H9 (cell line): ENCODE data around the gene AP4S1. TPM values are rescaled to one million over a fixed set of nuclear protein-coding genes. Genes with fewer than 3 reads are reported as not detected.

ENCODE experiments used
- DNase-seq: peaks from one replicate; pipeline ENCODE4 v3.0.0-alpha.2; 2017
- H2AFZ ChIP-seq: one replicate; pipeline ENCODE4 v1.6.1; 2013; ENCODE audit warnings: mild to moderate bottlenecking, low read length, control low read depth, moderate library complexity
- H2AK5ac ChIP-seq: 2 replicates; pipeline ENCODE4 v1.6.1; 2013; ENCODE audit warnings: low read length, control low read depth, mixed read lengths; ENCODE audit not compliant: insufficient read length
- H2BK120ac ChIP-seq: one replicate; pipeline ENCODE4 v1.6.1; 2013; ENCODE audit warnings: low read depth, mild to moderate bottlenecking, low read length, control low read depth, inconsistent platforms; ENCODE audit not compliant: poor library complexity, severe bottlenecking
- H2BK12ac ChIP-seq: 2 replicates; pipeline ENCODE4 v1.6.1; 2013; ENCODE audit warnings: low read length, control low read depth, mixed read lengths, low read depth; ENCODE audit not compliant: insufficient read length
- H2BK15ac ChIP-seq: 2 replicates; pipeline ENCODE4 v1.6.1; 2013; ENCODE audit warnings: low read depth, low read length, control low read depth
- H2BK20ac ChIP-seq: one replicate; pipeline ENCODE4 v1.6.1; 2013; ENCODE audit warnings: low read depth, mild to moderate bottlenecking, low read length, control low read depth, inconsistent platforms; ENCODE audit not compliant: poor library complexity, severe bottlenecking
- H2BK5ac ChIP-seq: 2 replicates; pipeline ENCODE4 v1.6.1; 2013; ENCODE audit warnings: low read length, control low read depth, mixed read lengths; ENCODE audit not compliant: insufficient read length
- H3K14ac ChIP-seq: 2 replicates; pipeline ENCODE4 v1.6.1; 2013; ENCODE audit warnings: low read length, control low read depth; ENCODE audit not compliant: insufficient read depth
- H3K18ac ChIP-seq: 2 replicates; pipeline ENCODE4 v1.6.1; 2013; ENCODE audit warnings: low read depth, mild to moderate bottlenecking, mixed read lengths, low read length, control low read depth; ENCODE audit not compliant: insufficient read length
- H3K23ac ChIP-seq: 2 replicates; pipeline ENCODE4 v1.6.1; 2013; ENCODE audit warnings: low read length, control low read depth, mixed read lengths, low read depth; ENCODE audit not compliant: insufficient read length
- H3K23me2 ChIP-seq: 2 replicates; pipeline ENCODE4 v1.6.1; 2013; ENCODE audit warnings: low read depth, mild to moderate bottlenecking, mixed read lengths, low read length, control low read depth; ENCODE audit not compliant: insufficient read length, poor library complexity, severe bottlenecking
- H3K27ac ChIP-seq: 2 replicates; pipeline ENCODE4 v1.5.1; 2013; ENCODE audit warnings: low read length, control low read depth, mixed read lengths, low read depth; ENCODE audit not compliant: insufficient read length
- H3K27me3 ChIP-seq: 2 replicates; pipeline ENCODE4 v1.6.1; 2013; ENCODE audit warnings: low read length, control low read depth, inconsistent platforms; ENCODE audit not compliant: insufficient read depth
- H3K4ac ChIP-seq: 2 replicates; pipeline ENCODE4 v1.6.1; 2013; ENCODE audit warnings: low read depth, mild to moderate bottlenecking, control low read depth, inconsistent platforms, low read length, moderate library complexity
- H3K4me1 ChIP-seq: 2 replicates; pipeline ENCODE4 v1.6.1; 2013; ENCODE audit warnings: low read length, control low read depth, inconsistent platforms; ENCODE audit not compliant: insufficient read depth
- H3K4me2 ChIP-seq: 2 replicates; pipeline ENCODE4 v1.6.1; 2013; ENCODE audit warnings: low read length, control low read depth, mixed read lengths; ENCODE audit not compliant: insufficient read length, insufficient read depth
- H3K56ac ChIP-seq: 2 replicates; pipeline ENCODE4 v1.6.1; 2013; ENCODE audit warnings: low read depth, mild to moderate bottlenecking, mixed read lengths, low read length, control low read depth; ENCODE audit not compliant: insufficient read length
- H3K79me1 ChIP-seq: 2 replicates; pipeline ENCODE4 v1.6.1; 2013; ENCODE audit warnings: low read depth, mild to moderate bottlenecking, moderate library complexity, low read length, control low read depth, inconsistent platforms; ENCODE audit not compliant: insufficient read depth, poor library complexity, severe bottlenecking
- H3K79me2 ChIP-seq: 2 replicates; pipeline ENCODE4 v1.6.1; 2013; ENCODE audit warnings: low read length, control low read depth, inconsistent platforms; ENCODE audit not compliant: insufficient read depth
- H3K9ac ChIP-seq: 2 replicates; pipeline ENCODE4 v1.6.1; 2013; ENCODE audit warnings: low read length, control low read depth, mixed read lengths; ENCODE audit not compliant: insufficient read length; ENCODE audit errors: extremely low read depth
- H3K9me3 ChIP-seq: one replicate; pipeline ENCODE4 v1.6.1; 2013; ENCODE audit warnings: low read depth, low read length, inconsistent platforms; ENCODE audit not compliant: control insufficient read depth
- H3T11ph ChIP-seq: one replicate; pipeline ENCODE4 v1.6.1; 2013; ENCODE audit warnings: mild to moderate bottlenecking, low read length, control low read depth, inconsistent platforms
- H4K20me1 ChIP-seq: one replicate; pipeline ENCODE4 v1.6.1; 2013; ENCODE audit not compliant: control insufficient read depth, insufficient read length, insufficient read depth
- H4K5ac ChIP-seq: 2 replicates; pipeline ENCODE4 v1.6.1; 2013; ENCODE audit warnings: low read depth, mild to moderate bottlenecking, mixed read lengths, low read length, control low read depth; ENCODE audit not compliant: insufficient read length
- H4K8ac ChIP-seq: replicated peaks from 2 replicates; pipeline ENCODE4 v1.6.1; 2013; ENCODE audit warnings: low read length, control low read depth, mixed read lengths, low read depth; ENCODE audit not compliant: insufficient read length
- H4K91ac ChIP-seq: 2 replicates; pipeline ENCODE4 v1.6.1; 2013; ENCODE audit warnings: low read depth, mild to moderate bottlenecking, moderate library complexity, mixed read lengths, low read length, control low read depth; ENCODE audit not compliant: insufficient read length
- H3K27ac Mint-ChIP-seq, 3 experiments: 2 replicates in 2 of 3; 3 replicates in 1 of 3; pipeline ENCODE4 v1.8.0; 2020 to 2021; ENCODE audit warnings: mixed read lengths in 3 of 3, mild to moderate bottlenecking in 1 of 3, moderate library complexity in 1 of 3
- H3K27me3 Mint-ChIP-seq: 2 replicates; pipeline ENCODE4 v1.8.0; 2021; ENCODE audit warnings: low read depth, mild to moderate bottlenecking, moderate library complexity, mixed read lengths
- H3K36me3 Mint-ChIP-seq, 3 experiments: 2 replicates in 2 of 3; 3 replicates in 1 of 3; pipeline ENCODE4 v1.8.0; 2020 to 2021; ENCODE audit warnings: low read depth in 3 of 3, mixed read lengths in 3 of 3; ENCODE audit not compliant: insufficient read depth in 1 of 3
- H3K4me1 Mint-ChIP-seq, 2 experiments: 2 replicates each; pipeline ENCODE4 v1.8.0; 2020; ENCODE audit warnings: mixed read lengths in 2 of 2
- H3K4me3 Mint-ChIP-seq, 2 experiments: 2 replicates in 1 of 2; 3 replicates in 1 of 2; pipeline ENCODE4 v1.8.0; 2020 to 2021; ENCODE audit warnings: mild to moderate bottlenecking in 2 of 2, mixed read lengths in 2 of 2, moderate library complexity in 1 of 2
- H3K9me3 Mint-ChIP-seq, 2 experiments: 2 replicates in 1 of 2; 3 replicates in 1 of 2; pipeline ENCODE4 v1.8.0; 2020; ENCODE audit warnings: mild to moderate bottlenecking in 2 of 2, mixed read lengths in 2 of 2, moderate library complexity in 1 of 2
- WGBS: extraction: QIAGEN DNeasy Blood & Tissue Kit; methylation state at CpG from one replicate; pipeline ENCODE4 v1.1.7; 2013; ENCODE audit warnings: missing lambda C conversion rate, low lambda C conversion rate, mixed read lengths; ENCODE audit not compliant: insufficient read length; ENCODE audit errors: extremely low coverage; 5-methylcytosine and 5-hydroxymethylcytosine counted together
- total RNA-seq: library from RNA; stranded (reverse); gene quantifications from 2 replicates; pipeline ENCODE4 v1.2.1, GENCODE V29; 2021
- TF ChIP-seq, protein P1 (sequence below): fragments of 200-600 bp; sonication (generic); conservative IDR thresholded peaks from 3 replicates; pipeline ENCODE4 v1.8.0; 2021; ENCODE audit warnings: antibody characterized with exemption, mild to moderate bottlenecking

The AP4S1 gene
- total RNA-seq, 1 experiment from 2014 or later: 13.7 TPM

- WGBS: no CpG with 5 or more reads among the region's 3 CpGs
- Histone ChIP-seq H3K79me1 (no peaks in the 10 kb centered on the region), H4K5ac (no peak overlapping the region), H2BK120ac (no peak overlapping the region), H2BK5ac (no peak overlapping the region), H2BK15ac (no peak overlapping the region), H3K4me1 (no peaks in the 10 kb centered on the region), H2BK20ac (no peak overlapping the region), H4K20me1 (no peaks in the 10 kb centered on the region), H3K9ac (no peak overlapping the region), H3K56ac (no peak overlapping the region), H2AK5ac (no peak overlapping the region), H3K23me2 (no peaks in the 10 kb centered on the region), H3K14ac (no peak overlapping the region), H4K8ac (no peak overlapping the region), H3K18ac (no peak overlapping the region), H3K9me3 (no peaks in the 10 kb centered on the region), H4K91ac (no peak overlapping the region), H2BK12ac (no peak overlapping the region), H3K79me2 (no peaks in the 10 kb centered on the region), H2AFZ (no peak overlapping the region), H3K23ac (no peak overlapping the region), H3K4ac (no peak overlapping the region), H3K4me2 (no peak overlapping the region), H3K27ac (no peak overlapping the region), H3K27me3 (no peaks in the 10 kb centered on the region), H3T11ph (no peak overlapping the region)
- no peak overlapping the region for H3K4me3 Mint-ChIP-seq
- H3K4me1 Mint-ChIP-seq: no peaks in the 10 kb centered on the region
- no peaks in the 10 kb centered on the region for H3K9me3 Mint-ChIP-seq
- peaks cover 0 to 11% (median 2%) of the 10 kb centered on the region in 3 experiments; a peak in 3 of 7 replicates for H3K36me3 Mint-ChIP-seq
- DNase-seq: no peak
- H3K27ac Mint-ChIP-seq: no peak overlapping the region
- H3K27me3 Mint-ChIP-seq: no peaks in the 10 kb centered on the region
- TF ChIP-seq, protein P1, sequence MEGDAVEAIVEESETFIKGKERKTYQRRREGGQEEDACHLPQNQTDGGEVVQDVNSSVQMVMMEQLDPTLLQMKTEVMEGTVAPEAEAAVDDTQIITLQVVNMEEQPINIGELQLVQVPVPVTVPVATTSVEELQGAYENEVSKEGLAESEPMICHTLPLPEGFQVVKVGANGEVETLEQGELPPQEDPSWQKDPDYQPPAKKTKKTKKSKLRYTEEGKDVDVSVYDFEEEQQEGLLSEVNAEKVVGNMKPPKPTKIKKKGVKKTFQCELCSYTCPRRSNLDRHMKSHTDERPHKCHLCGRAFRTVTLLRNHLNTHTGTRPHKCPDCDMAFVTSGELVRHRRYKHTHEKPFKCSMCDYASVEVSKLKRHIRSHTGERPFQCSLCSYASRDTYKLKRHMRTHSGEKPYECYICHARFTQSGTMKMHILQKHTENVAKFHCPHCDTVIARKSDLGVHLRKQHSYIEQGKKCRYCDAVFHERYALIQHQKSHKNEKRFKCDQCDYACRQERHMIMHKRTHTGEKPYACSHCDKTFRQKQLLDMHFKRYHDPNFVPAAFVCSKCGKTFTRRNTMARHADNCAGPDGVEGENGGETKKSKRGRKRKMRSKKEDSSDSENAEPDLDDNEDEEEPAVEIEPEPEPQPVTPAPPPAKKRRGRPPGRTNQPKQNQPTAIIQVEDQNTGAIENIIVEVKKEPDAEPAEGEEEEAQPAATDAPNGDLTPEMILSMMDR: no peak
Measured at GRCh38 chr14:31069343-31069742, 43.9 kb downstream of the AP4S1 start.
